GM18520 (cell line): ENCODE measurements around the gene RETREG3.
"Not testable (repeated sequence)": the region's sequence is repeated elsewhere in the genome, so short reads cannot be mapped to it uniquely, and the experiment has no call there.

ENCODE experiments used
- ATAC-seq: cut with Tn5 transposase; IDR thresholded peaks from one replicate; pipeline ENCODE4 v1.9.1; 2021; ENCODE audit not compliant: unreplicated experiment

The RETREG3 gene, protein sequence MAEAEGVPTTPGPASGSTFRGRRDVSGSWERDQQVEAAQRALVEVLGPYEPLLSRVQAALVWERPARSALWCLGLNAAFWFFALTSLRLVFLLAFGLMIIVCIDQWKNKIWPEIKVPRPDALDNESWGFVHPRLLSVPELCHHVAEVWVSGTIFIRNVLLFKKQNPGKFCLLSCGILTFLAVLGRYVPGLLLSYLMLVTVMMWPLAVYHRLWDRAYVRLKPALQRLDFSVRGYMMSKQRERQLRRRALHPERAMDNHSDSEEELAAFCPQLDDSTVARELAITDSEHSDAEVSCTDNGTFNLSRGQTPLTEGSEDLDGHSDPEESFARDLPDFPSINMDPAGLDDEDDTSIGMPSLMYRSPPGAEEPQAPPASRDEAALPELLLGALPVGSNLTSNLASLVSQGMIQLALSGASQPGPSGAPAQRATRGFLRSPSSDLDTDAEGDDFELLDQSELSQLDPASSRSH

GRCh38 chr17:42609182-42609813 is at the start of gene RETREG3, which contains the start of gene TUBG1:
Gene RETREG3 (minus strand): TSS chr17:42609374. CDS start chr17:42609324, 50 bp downstream.
Gene TUBG1 (plus strand): TSS chr17:42609683. CDS start chr17:42609738, 55 bp downstream.
- peak; percentile 92 for ATAC-seq

DNA sequence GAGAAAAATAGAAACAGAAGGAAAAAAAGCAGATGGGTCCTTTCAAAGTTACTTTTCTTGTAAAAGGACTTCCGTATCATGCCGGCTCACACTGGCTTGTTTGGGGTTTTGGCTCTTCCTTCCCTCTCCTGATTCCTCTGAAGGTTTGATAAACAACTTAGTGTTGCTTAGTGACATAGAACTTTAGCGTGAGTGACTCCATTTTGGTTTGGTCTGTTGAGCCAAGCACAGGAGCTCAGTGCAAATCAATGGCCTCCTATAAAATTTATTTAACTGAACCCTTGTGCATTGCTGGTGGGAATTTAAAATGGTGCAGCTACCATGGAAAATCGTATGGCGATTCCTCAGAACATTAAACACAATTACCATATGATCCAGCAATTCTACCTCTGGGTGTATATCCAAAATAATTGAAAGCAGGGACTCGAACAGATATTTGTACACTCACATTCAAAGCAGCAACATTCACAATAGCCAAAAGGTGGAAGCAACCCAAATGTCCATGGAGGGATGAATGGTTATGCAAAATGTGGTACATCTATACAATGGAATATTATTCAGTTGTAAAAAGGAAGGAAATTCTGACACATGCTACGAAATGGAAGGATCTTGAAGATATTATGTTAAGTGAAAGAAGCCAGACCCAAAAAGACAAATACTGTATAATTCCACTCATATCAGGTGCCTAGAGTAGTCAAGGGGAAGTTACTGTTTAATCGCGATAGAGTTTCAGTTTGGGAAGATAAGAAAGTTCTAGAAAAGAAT is 48.8 kb upstream of the RETREG3 start:
- ATAC-seq, result no peak

DNA sequence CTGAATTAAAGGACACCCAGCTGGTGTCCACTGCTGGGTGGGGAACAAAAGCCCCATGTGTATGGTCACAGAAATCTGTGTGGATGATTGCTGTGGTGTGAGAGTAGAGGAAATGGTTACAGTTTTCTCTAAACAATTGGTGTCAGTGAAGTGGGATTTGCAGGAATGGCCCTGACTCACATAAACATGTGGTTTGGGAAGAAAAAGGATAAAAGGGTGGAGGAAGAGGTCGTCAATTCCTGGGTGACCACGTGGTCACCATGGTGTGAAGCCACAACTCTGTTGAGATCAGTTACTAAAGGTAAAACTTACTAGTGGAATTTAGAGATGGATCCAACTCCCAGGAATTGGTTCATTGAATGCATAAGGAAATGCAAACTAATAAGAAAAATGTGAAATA is 46.4 kb upstream of the RETREG3 start:
- no peak for ATAC-seq

GRCh38 chr17:42653179-42654124 is 44.3 kb upstream of the RETREG3 start:
- ATAC-seq, result no peak

DNA sequence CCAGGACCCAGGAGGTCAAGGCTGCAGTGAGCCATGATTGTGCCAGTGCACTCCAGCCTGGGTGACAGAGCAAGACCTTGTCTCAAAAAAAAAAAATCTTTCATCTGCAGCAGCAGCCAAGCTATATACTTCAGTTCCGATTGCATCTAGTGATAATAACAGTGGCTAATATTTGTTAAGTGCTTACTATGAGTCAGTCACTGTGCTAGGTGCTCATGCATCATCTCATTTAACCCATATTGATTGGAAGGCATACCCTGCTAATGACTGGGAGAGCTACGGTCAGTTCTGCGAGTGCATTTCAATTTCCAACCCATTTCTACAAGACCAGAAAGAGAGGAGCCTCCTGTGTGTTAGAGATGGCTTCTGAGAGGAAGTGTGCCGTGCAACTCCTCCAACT is 42.2 kb upstream of the RETREG3 start:
- no peak for ATAC-seq

GRCh38 chr17:42647778-42648177 is 38.6 kb upstream of the RETREG3 start:
- ATAC-seq, result no peak

- ATAC-seq, result no peak
These were observed 33.2 kb upstream of the RETREG3 start for GRCh38 chr17:42642336-42642735.

DNA sequence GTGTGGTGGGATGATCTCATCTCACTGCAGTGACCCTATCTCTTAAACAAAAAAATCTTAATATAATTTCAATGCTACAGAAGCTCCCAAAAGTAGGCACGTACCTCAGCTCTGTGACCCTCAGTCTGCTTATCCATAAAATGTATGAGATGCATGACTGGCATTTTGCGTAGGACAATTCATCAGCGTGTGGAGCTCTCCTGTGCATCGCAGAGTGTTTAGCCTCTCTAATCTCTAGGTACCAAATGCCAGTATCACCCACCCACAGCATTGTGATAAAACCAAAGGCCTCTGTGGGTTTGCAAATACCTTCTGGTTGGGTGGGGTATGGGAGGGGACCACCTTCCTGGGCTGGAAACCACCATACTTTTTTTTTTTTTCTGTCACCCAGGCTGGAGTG is 30.9 kb upstream of the RETREG3 start:
- no peak for ATAC-seq

DNA sequence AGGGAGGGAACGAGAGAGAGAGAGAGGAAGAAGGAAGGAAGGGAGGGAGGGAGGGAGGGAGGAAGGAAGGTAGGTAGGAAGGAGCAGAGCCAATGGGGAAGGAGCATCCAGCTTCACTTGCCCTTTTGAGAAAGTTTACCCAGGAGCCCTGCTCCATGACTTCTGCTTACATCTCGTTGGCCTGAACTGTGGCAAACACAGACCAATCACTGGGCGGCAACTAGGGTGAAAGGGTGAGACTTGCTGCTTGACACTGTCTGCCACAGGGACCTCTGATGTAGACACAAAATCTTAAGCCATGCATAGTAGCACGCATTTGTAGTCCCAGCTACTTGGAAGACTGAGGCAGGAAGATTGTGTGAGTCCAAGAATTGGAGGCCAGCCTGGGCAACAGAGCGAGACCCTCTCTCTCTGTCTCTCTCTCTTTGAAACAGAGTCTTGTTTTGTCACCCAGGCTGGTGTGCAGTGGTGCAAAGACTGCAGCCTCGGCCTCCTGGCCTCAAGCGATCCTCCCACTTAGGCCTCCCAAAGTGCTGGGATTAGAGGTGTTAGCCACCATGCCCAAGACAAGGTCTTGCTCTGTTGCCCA is 30.4 kb upstream of the RETREG3 start:
- ATAC-seq, result no peak

DNA sequence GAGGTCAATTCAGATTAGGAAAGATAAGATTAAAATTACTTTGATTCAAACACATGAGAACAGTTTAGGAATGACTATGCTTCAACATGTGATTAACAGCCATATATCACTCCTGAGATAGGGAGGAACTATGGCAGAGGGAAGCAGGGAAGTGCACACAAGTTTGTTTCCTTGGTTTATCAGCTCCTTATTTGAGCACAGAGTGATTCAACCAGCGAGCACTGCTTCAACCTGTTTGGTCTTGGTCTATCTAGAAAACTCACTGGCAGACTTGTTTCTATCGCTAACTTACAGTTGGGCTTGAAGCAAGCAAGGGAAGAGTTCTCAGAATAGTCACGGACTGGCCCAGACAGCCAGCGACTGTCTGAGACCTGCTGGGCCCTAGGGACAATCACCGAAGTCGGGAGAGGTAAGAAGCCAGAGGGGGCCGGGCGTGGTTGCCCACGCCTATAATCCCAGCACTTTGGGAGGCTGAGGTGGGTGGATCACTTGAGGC is 23.8 kb upstream of the RETREG3 start:
- ATAC-seq, result no peak

DNA sequence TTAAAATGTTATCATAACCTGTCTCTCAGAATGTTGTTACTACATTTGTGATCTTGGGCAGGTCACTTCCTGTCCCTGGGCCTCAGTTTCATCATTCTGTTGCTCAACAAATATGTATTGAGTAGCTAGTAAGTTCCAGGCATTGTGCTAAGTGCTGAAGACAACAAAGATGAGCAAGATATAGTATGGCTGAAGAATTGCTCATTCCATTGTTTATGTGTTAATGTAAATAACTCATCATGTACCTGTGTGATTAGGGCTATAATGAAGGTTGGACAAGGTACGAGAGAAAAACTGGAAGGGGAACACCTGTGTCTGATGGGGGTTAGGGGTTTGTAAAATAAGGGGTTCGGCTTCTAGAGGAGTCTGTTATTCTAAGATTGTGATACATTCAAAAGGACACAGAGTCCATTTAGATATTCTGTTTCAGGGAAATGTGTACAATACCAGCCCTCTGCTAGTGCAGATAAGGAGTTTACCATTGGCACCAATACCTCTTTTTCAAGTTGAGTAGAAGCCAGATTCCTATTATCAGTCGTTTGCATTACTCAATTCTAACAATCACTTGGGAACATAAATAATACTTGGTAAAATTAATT is 20.3 kb upstream of the RETREG3 start:
- ATAC-seq, result no peak

DNA sequence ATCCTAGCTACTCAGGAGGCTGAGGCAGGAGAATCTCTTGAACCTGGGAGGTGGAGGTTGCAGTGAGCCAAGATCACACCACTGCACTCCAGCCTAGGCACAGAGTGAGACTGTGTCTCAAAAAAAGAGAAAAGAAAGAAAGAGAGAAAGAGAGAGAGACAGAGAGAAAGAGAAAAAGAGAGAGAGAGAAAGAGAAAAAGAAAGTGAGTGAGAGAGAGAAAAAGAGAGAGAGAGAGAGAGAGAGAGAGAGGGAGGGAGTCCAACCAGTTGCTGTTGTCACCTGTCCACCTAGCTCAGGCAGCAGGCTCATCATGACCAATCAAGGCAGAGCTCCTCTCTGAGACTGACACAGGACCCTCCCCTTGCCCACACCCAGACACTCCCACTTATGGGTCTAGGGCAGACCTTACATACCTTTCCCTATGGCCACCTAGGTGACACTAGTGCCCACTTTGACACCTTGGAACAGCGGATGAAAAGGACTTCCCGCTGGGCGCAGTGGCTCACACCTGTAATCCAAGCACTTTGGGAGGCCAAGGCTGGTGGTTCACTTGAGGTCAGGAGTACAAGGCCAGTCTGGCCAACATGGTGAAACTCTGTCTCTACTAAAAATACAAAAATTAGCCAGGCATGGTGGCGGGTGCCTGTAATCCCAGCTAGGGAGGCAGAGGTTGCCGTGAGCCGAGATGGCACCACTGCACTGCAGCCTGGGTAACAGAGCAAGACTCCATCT is 18.0 kb upstream of the RETREG3 start:
- ATAC-seq, result not testable (repeated sequence)

- no peak for ATAC-seq
These were observed 14.8 kb upstream of the RETREG3 start for GRCh38 chr17:42623732-42624596.

- ATAC-seq, result no peak
These were observed 14.1 kb upstream of the RETREG3 start for GRCh38 chr17:42623271-42623670.

DNA sequence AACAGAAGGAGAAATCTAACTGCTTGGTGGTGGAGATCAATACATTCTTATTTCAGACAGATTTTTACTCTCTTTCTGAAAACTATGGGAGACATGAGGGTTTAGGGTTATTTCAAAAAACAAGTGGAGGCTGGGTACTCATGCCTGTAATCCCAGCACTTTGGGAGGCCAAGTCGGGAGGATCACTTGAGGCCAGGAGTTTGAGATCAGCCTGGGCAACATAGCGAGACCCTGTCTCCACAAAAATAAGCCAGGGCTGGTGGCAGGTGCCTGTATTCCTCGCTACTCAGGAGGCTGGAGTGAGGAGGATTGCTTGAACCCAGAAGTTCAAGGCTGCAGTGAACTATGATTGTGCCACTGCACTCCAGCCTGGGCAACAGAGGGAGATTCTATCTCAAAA is 12.8 kb upstream of the RETREG3 start:
- ATAC-seq, result not testable (repeated sequence)

DNA sequence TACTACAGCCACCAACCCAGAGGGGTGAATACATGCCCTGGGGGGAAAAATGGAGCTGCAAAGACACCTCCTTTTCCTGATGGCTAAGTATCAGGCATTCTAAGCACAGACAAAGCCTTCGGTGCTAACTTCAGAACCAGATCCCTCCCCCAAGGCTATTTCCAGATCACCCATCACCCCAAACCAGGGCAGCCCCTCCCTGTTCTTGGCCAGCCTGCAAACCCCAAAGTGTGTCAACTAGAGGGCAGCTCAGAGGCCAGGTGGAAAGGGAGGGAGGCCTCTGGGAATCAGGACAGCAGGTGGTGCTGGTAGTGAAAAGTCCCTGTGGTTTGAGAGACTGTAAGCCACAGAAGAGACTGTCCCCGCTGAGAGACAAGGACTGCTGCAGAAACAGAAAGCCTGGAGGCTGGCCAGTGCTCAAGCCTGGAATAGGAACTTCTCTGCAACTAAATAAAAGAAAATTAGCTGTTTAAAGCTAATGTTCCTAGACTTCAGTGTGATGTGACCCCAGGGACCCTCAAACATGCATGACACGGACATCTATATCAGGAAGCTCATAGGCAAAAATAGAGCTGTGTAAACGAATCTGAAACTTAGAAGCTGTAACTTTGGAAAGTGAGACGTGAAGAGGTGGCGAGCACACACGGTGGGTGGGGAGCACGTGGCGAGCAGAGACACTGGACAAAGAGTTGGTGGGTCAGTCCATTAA is 9.4 kb upstream of the RETREG3 start:
- ATAC-seq, result peak; percentile 38

DNA sequence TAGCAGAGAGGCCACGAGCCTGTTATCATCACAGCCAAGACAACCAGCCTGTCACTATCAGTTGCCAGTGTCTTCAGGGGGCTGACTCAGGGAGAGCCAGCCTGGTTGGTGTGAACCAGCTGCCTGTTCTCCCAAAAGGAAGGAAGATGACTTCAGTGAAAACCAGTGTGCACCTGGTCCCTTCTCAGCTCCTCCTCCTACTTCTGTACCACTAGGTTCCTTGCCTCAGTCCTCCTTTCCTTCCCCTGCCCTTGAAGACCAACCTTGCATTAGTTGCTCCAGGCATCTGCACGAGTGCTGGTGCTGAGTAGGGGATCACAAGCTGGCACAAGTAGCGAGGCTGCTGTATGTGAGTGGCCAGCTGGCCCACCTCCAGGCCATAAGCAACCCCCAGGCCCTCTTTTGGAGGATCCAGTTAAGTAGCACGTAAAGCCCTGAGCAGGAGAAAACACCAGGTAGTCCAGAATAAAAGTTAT is 8.8 kb upstream of the RETREG3 start:
- no peak for ATAC-seq
